GM12878 (cell line): Measurements from ENCODE around the gene DCAF6. TPM values are rescaled to one million over a fixed set of nuclear protein-coding genes. Genes with fewer than 3 reads are reported as not detected.

Experiments used
- ATAC-seq: fragments of 200-7000 bp; cut with Tn5 transposase; 3 replicates; pipeline ENCODE4 v1.9.1; 2020; ENCODE audit warnings: mild to moderate bottlenecking, moderate library complexity
- BruUV-seq: library from RNA; stranded (reverse); fragments of 400-500 nt; replicated peaks from 2 replicates; lab custom pipeline; 2021; lab: Mats Ljungman, UMichigan
- CTCF ChIA-PET: fragments of 300-600 bp; sonication (Branson Sonifier 250); formaldehyde crosslinking; extraction: SDS; loops from one replicate; lab custom pipeline; 2021; ENCODE audit warnings: inconsistent platforms; lab: Yijun Ruan, JAX
- POLR2A ChIA-PET: fragments of 350-600 bp; formaldehyde crosslinking; extraction: SDS; loops from one replicate; lab custom pipeline; 2021; ENCODE audit warnings: inconsistent platforms; lab: Charles Lee
- RAD21 ChIA-PET: fragments of 300-600 bp; sonication (Branson Sonifier 250); formaldehyde crosslinking; loops from one replicate; lab custom pipeline; 2023; ENCODE audit warnings: antibody characterized with exemption; ENCODE audit not compliant: unreplicated experiment; lab: Charles Lee
- SMC1A ChIA-PET: fragments of 300-600 bp; sonication (Branson Sonifier 250); formaldehyde crosslinking; loops from one replicate; lab custom pipeline; 2023; ENCODE audit not compliant: unreplicated experiment, uncharacterized antibody; lab: Charles Lee
- DNase-seq: peaks from one replicate; pipeline ENCODE4 v3.0.0-alpha.2; 2011; ENCODE audit warnings: low read depth, low spot score
- FAIRE-seq: peaks from 3 replicates; lab custom pipeline; 2011; peaks lifted over from hg19 to GRCh38; lab: Jason Lieb, UNC
- H2AFZ ChIP-seq: 2 replicates; pipeline ENCODE4 v1.6.0; 2011; ENCODE audit warnings: low read depth, low read length, control low read depth; ENCODE audit not compliant: control insufficient read depth
- H3K27ac ChIP-seq: 2 replicates; pipeline ENCODE4 v1.5.1; 2011; ENCODE audit warnings: control low read depth; ENCODE audit not compliant: control insufficient read depth, insufficient read depth
- H3K27me3 ChIP-seq, 2 experiments: replicated peaks in 1 of 2; 2 replicates each; pipeline versions ENCODE4 v1.6.0 to v1.6.1; 2011; ENCODE audit warnings: low read length in 1 of 2; ENCODE audit not compliant: control insufficient read depth in 2 of 2, insufficient read depth in 2 of 2
- H3K36me3 ChIP-seq, 2 experiments: 2 replicates each; pipeline ENCODE4 v1.5.1; 2011; ENCODE audit warnings: low read length in 1 of 2; ENCODE audit not compliant: control insufficient read depth in 2 of 2, insufficient read depth in 2 of 2
- H3K4me1 ChIP-seq: 2 replicates; pipeline ENCODE4 v1.6.1; 2011; ENCODE audit warnings: mild to moderate bottlenecking, low read length, moderate library complexity, mixed read lengths; ENCODE audit not compliant: control insufficient read depth, insufficient read depth
- H3K4me2 ChIP-seq: 2 replicates; pipeline ENCODE4 v1.6.0; 2011; ENCODE audit warnings: control low read depth; ENCODE audit not compliant: control insufficient read depth, insufficient read depth
- H3K4me3 ChIP-seq: fragments of 200-600 bp; sonication (generic); 2 replicates; pipeline ENCODE4 v1.5.1; 2016
- H3K79me2 ChIP-seq: 2 replicates; pipeline ENCODE4 v1.6.0; 2011; ENCODE audit warnings: low read length; ENCODE audit not compliant: control insufficient read depth, insufficient read depth
- H3K9ac ChIP-seq: 2 replicates; pipeline ENCODE4 v1.8.0; 2011; ENCODE audit warnings: low read length, control low read depth, mixed read lengths; ENCODE audit not compliant: control insufficient read depth, insufficient read depth
- H3K9me3 ChIP-seq: replicated peaks from 3 replicates; pipeline ENCODE4 v1.5.1; 2011; ENCODE audit warnings: mild to moderate bottlenecking, low read length; ENCODE audit not compliant: control insufficient read depth, insufficient read depth
- H4K20me1 ChIP-seq: 2 replicates; pipeline ENCODE4 v1.6.0; 2011; ENCODE audit not compliant: control insufficient read depth, insufficient read depth
- BCL11A ChIP-seq: IDR thresholded peaks from 2 replicates; pipeline ENCODE4 v1.6.1; 2011; ENCODE audit warnings: low read depth, low read length
- CREM ChIP-seq: IDR thresholded peaks from 2 replicates; pipeline ENCODE4 v1.6.1; 2014; ENCODE audit warnings: antibody characterized with exemption, low read depth
- DPF2 ChIP-seq: fragments of 450-650 bp; IDR thresholded peaks from 2 replicates; pipeline ENCODE4 v1.6.1; 2017; ENCODE audit warnings: mild to moderate bottlenecking
- LARP7 ChIP-seq: fragments of 450-650 bp; IDR thresholded peaks from 2 replicates; pipeline ENCODE4 v1.6.1; 2017; ENCODE audit warnings: mild to moderate bottlenecking
- NRF1 ChIP-seq: conservative IDR thresholded peaks from 2 replicates; pipeline ENCODE4 v1.6.1; 2011; ENCODE audit warnings: mild to moderate bottlenecking, low read depth, low read length, improper control_type of control experiment
- POLR2AphosphoS2 ChIP-seq: IDR thresholded peaks from 2 replicates; pipeline ENCODE4 v1.6.1; 2011; ENCODE audit warnings: low read depth, mild to moderate bottlenecking, low read length, improper control_type of control experiment, moderate library complexity
- POLR2AphosphoS5 ChIP-seq: IDR thresholded peaks from 2 replicates; pipeline ENCODE4 v1.6.1; 2011; ENCODE audit warnings: mild to moderate bottlenecking, low read length, inconsistent platforms
- RAD21 ChIP-seq: IDR thresholded peaks from 2 replicates; pipeline ENCODE4 v1.6.1; 2011; ENCODE audit warnings: mild to moderate bottlenecking, low read depth, low read length, moderate library complexity; ENCODE audit not compliant: insufficient read depth
- SP1 ChIP-seq: IDR thresholded peaks from one replicate; pipeline ENCODE4 v1.6.1; 2011; ENCODE audit warnings: low read depth, low read length
- SRF ChIP-seq, 2 experiments: IDR thresholded peaks; 2 replicates each; pipeline ENCODE4 v1.6.1; 2011; ENCODE audit warnings: low read depth in 2 of 2, low read length in 2 of 2, mild to moderate bottlenecking in 1 of 2, moderate library complexity in 1 of 2
- ZNF207 ChIP-seq: fragments of 450-650 bp; IDR thresholded peaks from 2 replicates; pipeline ENCODE4 v1.6.1; 2014; ENCODE audit warnings: antibody characterized with exemption, mild to moderate bottlenecking, borderline replicate concordance
- WGBS: methylation state at CpG from one replicate; pipeline ENCODE4 v1.1.6; 2016; ENCODE audit warnings: low lambda C conversion rate; ENCODE audit not compliant: insufficient replicate concordance, insufficient coverage; ENCODE audit errors: missing lambda C conversion rate; 5-methylcytosine and 5-hydroxymethylcytosine counted together
- in situ Hi-C: fragments of 300-500 bp; cut with MboI; formaldehyde crosslinking; loops from 9 replicates; pipeline ENCODE4 v1.14.3; 2018; ENCODE audit warnings: mixed read lengths
- intact Hi-C: fragments of 100-400 bp; cut with micrococcal nuclease; formaldehyde crosslinking; loops from one replicate; pipeline ENCODE4 v1.14.2; 2022; ENCODE audit not compliant: unreplicated experiment
- polyA plus RNA-seq, 11 experiments: library from polyadenylated mRNA; depleted of rRNA in 4 of 11; unstranded in 6 of 11; stranded (reverse) in 5 of 11; fragments of >200 nt; fragmentation: Nextera tagmentation in 4 of 11; fragmentation: Illumina TruSeq in 1 of 11; extraction: Ambion mirVana in 4 of 11; extraction: Trizol in 1 of 11; gene quantifications; 1 replicate in 1 of 11; 2 replicates in 10 of 11; pipeline versions ENCODE4 v1.2.1 to v1.2.3, GENCODE V29; 2011 to 2016; ENCODE audit warnings: inconsistent platforms in 2 of 11, missing spikeins in 2 of 11, low read depth in 1 of 11
- total RNA-seq, 4 experiments: library from RNA; depleted of rRNA in 3 of 4; stranded (reverse); fragments of >200 nt in 3 of 4; fragmentation: Illumina TruSeq in 1 of 4; extraction: Trizol in 1 of 4; gene quantifications; 2 replicates each; pipeline versions ENCODE4 v1.2.1 to v1.2.3, GENCODE V29; 2013 to 2021
- TF ChIP-seq, protein P1 (sequence below): fragments of 450-650 bp; formaldehyde crosslinking; IDR thresholded peaks from 2 replicates; pipeline ENCODE4 v1.4.0; 2020; ENCODE audit warnings: mild to moderate bottlenecking, moderate library complexity

Gene DCAF6
- total and polyA plus RNA-seq, 10 of the 15 experiments (the other 5 are each of a cell fraction or from before 2014, with no cell fraction given), result 11.4 to 62.7 (median 33.0) TPM

DNA sequence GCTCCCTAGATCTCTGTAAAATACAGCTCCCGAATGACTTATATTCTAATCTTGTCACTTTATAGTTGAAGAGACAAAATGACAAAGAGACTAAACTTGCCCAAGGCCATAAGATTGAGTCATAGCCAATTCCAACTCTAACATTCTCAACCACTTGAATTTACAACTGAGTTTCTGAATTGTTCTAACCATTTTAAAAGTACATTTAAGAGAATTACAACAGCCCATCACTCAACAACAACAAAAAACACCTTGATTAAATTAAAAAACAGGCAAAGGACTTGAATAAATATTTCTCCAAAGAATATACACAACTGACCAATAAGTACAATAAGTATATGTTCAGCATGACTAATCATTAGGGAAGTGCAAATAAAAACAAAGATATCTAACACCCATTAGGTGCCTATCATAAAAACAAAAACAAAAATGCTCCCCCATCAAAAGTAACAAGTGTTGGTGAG lies 13.8 kb upstream of the DCAF6 start:
- TF ChIP-seq POLR2AphosphoS2 (no peak), CREM (no peak), SRF (IDR thresholded peaks at IDR 0.05; ENCODE audit: low read depth in 2 of 2, low read length in 2 of 2) (no peak), BCL11A (no peak), POLR2AphosphoS5 (no peak), RAD21 (no peak), DPF2 (no peak), SP1 (no peak), LARP7 (no peak), NRF1 (no peak), ZNF207 (no peak)
- TF ChIP-seq, protein P1, sequence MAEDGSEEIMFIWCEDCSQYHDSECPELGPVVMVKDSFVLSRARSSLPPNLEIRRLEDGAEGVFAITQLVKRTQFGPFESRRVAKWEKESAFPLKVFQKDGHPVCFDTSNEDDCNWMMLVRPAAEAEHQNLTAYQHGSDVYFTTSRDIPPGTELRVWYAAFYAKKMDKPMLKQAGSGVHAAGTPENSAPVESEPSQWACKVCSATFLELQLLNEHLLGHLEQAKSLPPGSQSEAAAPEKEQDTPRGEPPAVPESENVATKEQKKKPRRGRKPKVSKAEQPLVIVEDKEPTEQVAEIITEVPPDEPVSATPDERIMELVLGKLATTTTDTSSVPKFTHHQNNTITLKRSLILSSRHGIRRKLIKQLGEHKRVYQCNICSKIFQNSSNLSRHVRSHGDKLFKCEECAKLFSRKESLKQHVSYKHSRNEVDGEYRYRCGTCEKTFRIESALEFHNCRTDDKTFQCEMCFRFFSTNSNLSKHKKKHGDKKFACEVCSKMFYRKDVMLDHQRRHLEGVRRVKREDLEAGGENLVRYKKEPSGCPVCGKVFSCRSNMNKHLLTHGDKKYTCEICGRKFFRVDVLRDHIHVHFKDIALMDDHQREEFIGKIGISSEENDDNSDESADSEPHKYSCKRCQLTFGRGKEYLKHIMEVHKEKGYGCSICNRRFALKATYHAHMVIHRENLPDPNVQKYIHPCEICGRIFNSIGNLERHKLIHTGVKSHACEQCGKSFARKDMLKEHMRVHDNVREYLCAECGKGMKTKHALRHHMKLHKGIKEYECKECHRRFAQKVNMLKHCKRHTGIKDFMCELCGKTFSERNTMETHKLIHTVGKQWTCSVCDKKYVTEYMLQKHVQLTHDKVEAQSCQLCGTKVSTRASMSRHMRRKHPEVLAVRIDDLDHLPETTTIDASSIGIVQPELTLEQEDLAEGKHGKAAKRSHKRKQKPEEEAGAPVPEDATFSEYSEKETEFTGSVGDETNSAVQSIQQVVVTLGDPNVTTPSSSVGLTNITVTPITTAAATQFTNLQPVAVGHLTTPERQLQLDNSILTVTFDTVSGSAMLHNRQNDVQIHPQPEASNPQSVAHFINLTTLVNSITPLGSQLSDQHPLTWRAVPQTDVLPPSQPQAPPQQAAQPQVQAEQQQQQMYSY, result no peak
- WGBS, result 67% methylated on average over 1 of the region's 1 CpG

More for the DNA sequence above, 13.8 kb upstream of the DCAF6 start:
- ATAC-seq (no peak), DNase-seq (no peak), FAIRE-seq (no peak)
- Histone ChIP-seq H3K9ac (no peak overlapping the region), H3K4me1 (peaks cover 5% of the 10 kb centered on the region; the same call in 1 of the 2 replicates), H3K9me3 (no peaks in the 10 kb centered on the region), H2AFZ (no peak overlapping the region), H3K27ac (no peak overlapping the region), H3K79me2 (peaks cover 6% of the 10 kb centered on the region), H3K4me2 (no peak overlapping the region), H3K4me3 (no peak overlapping the region), H4K20me1 (no peaks in the 10 kb centered on the region), H3K27me3 (no peaks in the 10 kb centered on the region), H3K36me3 (no peaks in the 10 kb centered on the region; a peak in 1 of 4 replicates)
- ChIA-PET CTCF (interaction anchor here (0.6 kb wide), 1 partner anchor 219 kb away, joined by 3 read pairs; no protein-coding TSS in a partner anchor), POLR2A (interaction anchor here (1.0 kb wide), 1 partner anchor 13 kb away, joined by 5 read pairs; no protein-coding TSS in a partner anchor), RAD21 (interaction anchor here (1.1 to 1.2 kb wide), 2 partner anchors 9 to 160 kb away, joined by 3 to 4 read pairs; no protein-coding TSS in a partner anchor), SMC1A (interaction anchor here (1.0 to 1.7 kb wide), 3 partner anchors 13 to 27 kb away, joined by 3 to 10 read pairs (median 3); partner anchors contain the start of gene DCAF6)
- BruUV-seq, result no TSS peak
- in situ Hi-C loops (no loop called here), intact Hi-C loops (no loop called here)
